ENCODE results near the gene CREG1.

CREG1 gene

GRCh38 chr1:167512046-167512654, 41.4 kb downstream of the CREG1 start:
- Histone ChIP-seq H3K4me1 (ENCODE audit: control insufficient read depth, insufficient read depth, low read length) (no peaks in the 10 kb centered on the region), H3K9me3 (replicated peaks; ENCODE audit: low read length) (no peaks in the 10 kb centered on the region), H3K4me3 (ENCODE audit: low read length) (no peak overlapping the region), H3K27me3 (ENCODE audit: control insufficient read depth, insufficient read depth, low read length) (peaks cover 24% of the 10 kb centered on the region), H3K4me2 (ENCODE audit: low read length) (no peak overlapping the region), H3K36me3 (ENCODE audit: insufficient read depth, low read length) (no peaks in the 10 kb centered on the region), H3K9ac (ENCODE audit: low read depth, low read length) (no peak overlapping the region)

- H3K4me3 ChIP-seq (ENCODE audit: low read length): no peak overlapping the region
- H3K36me3 ChIP-seq (ENCODE audit: insufficient read depth, low read length): no peaks in the 10 kb centered on the region
- H3K4me1 ChIP-seq (ENCODE audit: control insufficient read depth, insufficient read depth, low read length): no peaks in the 10 kb centered on the region
- peaks cover 24% of the 10 kb centered on the region for H3K27me3 ChIP-seq (ENCODE audit: control insufficient read depth, insufficient read depth, low read length)
- H3K9ac ChIP-seq (ENCODE audit: low read depth, low read length): no peak overlapping the region
- no peak overlapping the region for H3K4me2 ChIP-seq (ENCODE audit: low read length)
- H3K9me3 ChIP-seq (replicated peaks; ENCODE audit: low read length): no peaks in the 10 kb centered on the region
Observed at GRCh38 chr1:167511374-167511986, 42.1 kb downstream of the CREG1 start.

- Histone ChIP-seq H3K4me3 (ENCODE audit: low read length) (no peak overlapping the region), H3K9ac (ENCODE audit: low read depth, low read length) (no peak overlapping the region), H3K9me3 (replicated peaks; ENCODE audit: low read length) (no peaks in the 10 kb centered on the region), H3K27me3 (ENCODE audit: control insufficient read depth, insufficient read depth, low read length) (peaks cover 24% of the 10 kb centered on the region), H3K36me3 (ENCODE audit: insufficient read depth, low read length) (no peaks in the 10 kb centered on the region), H3K4me2 (ENCODE audit: low read length) (no peak overlapping the region), H3K4me1 (ENCODE audit: control insufficient read depth, insufficient read depth, low read length) (no peaks in the 10 kb centered on the region)
Observed at GRCh38 chr1:167510881-167511280, 42.7 kb downstream of the CREG1 start.

- Histone ChIP-seq H3K4me1 (ENCODE audit: control insufficient read depth, insufficient read depth, low read length) (no peaks in the 10 kb centered on the region), H3K36me3 (ENCODE audit: insufficient read depth, low read length) (no peaks in the 10 kb centered on the region), H3K9ac (ENCODE audit: low read depth, low read length) (no peak overlapping the region), H3K9me3 (replicated peaks; ENCODE audit: low read length) (no peaks in the 10 kb centered on the region), H3K4me3 (ENCODE audit: low read length) (no peak overlapping the region), H3K4me2 (ENCODE audit: low read length) (no peak overlapping the region), H3K27me3 (ENCODE audit: control insufficient read depth, insufficient read depth, low read length) (peaks cover 24% of the 10 kb centered on the region)
Observed at GRCh38 chr1:167510244-167510643, 43.3 kb downstream of the CREG1 start.

GRCh38 chr1:167509587-167509986, 44.0 kb downstream of the CREG1 start:
- no peak overlapping the region for H3K9ac ChIP-seq (ENCODE audit: low read depth, low read length)
- peaks cover 24% of the 10 kb centered on the region for H3K27me3 ChIP-seq (ENCODE audit: control insufficient read depth, insufficient read depth, low read length)
- H3K9me3 ChIP-seq (replicated peaks; ENCODE audit: low read length): no peaks in the 10 kb centered on the region
- no peak overlapping the region for H3K4me2 ChIP-seq (ENCODE audit: low read length)
- H3K4me1 ChIP-seq (ENCODE audit: control insufficient read depth, insufficient read depth, low read length): no peaks in the 10 kb centered on the region
- H3K4me3 ChIP-seq (ENCODE audit: low read length): no peak overlapping the region
- no peaks in the 10 kb centered on the region for H3K36me3 ChIP-seq (ENCODE audit: insufficient read depth, low read length)

- Histone ChIP-seq H3K4me3 (ENCODE audit: low read length) (no peak overlapping the region), H3K9ac (ENCODE audit: low read depth, low read length) (no peak overlapping the region), H3K27me3 (ENCODE audit: control insufficient read depth, insufficient read depth, low read length) (peaks cover 31% of the 10 kb centered on the region), H3K4me1 (ENCODE audit: control insufficient read depth, insufficient read depth, low read length) (no peaks in the 10 kb centered on the region), H3K9me3 (replicated peaks; ENCODE audit: low read length) (no peaks in the 10 kb centered on the region), H3K36me3 (ENCODE audit: insufficient read depth, low read length) (no peaks in the 10 kb centered on the region), H3K4me2 (ENCODE audit: low read length) (no peak overlapping the region)
Observed at GRCh38 chr1:167507719-167508118, 45.8 kb downstream of the CREG1 start.

GRCh38 chr1:167504467-167504827, 49.1 kb downstream of the CREG1 start:
- no peak overlapping the region for H3K4me3 ChIP-seq (ENCODE audit: low read length)
- no peak overlapping the region for H3K9ac ChIP-seq (ENCODE audit: low read depth, low read length)
- no peaks in the 10 kb centered on the region for H3K36me3 ChIP-seq (ENCODE audit: insufficient read depth, low read length)
- H3K4me1 ChIP-seq (ENCODE audit: control insufficient read depth, insufficient read depth, low read length): no peaks in the 10 kb centered on the region
- no peaks in the 10 kb centered on the region for H3K9me3 ChIP-seq (replicated peaks; ENCODE audit: low read length)
- H3K4me2 ChIP-seq (ENCODE audit: low read length): no peak overlapping the region
- H3K27me3 ChIP-seq (ENCODE audit: control insufficient read depth, insufficient read depth, low read length): peaks cover 35% of the 10 kb centered on the region

- Histone ChIP-seq H3K36me3 (ENCODE audit: insufficient read depth, low read length) (no peaks in the 10 kb centered on the region), H3K4me1 (ENCODE audit: control insufficient read depth, insufficient read depth, low read length) (no peaks in the 10 kb centered on the region), H3K9me3 (replicated peaks; ENCODE audit: low read length) (no peaks in the 10 kb centered on the region), H3K9ac (ENCODE audit: low read depth, low read length) (no peak overlapping the region), H3K4me2 (ENCODE audit: low read length) (no peak overlapping the region), H3K4me3 (ENCODE audit: low read length) (no peak overlapping the region), H3K27me3 (ENCODE audit: control insufficient read depth, insufficient read depth, low read length) (peaks cover 38% of the 10 kb centered on the region)
Observed at GRCh38 chr1:167503626-167504466, 49.7 kb downstream of the CREG1 start.

GRCh38 chr1:167502719-167503462, 50.7 kb downstream of the CREG1 start:
- Histone ChIP-seq H3K36me3 (ENCODE audit: insufficient read depth, low read length) (no peaks in the 10 kb centered on the region), H3K4me1 (ENCODE audit: control insufficient read depth, insufficient read depth, low read length) (no peaks in the 10 kb centered on the region), H3K4me3 (ENCODE audit: low read length) (no peak overlapping the region), H3K4me2 (ENCODE audit: low read length) (no peak overlapping the region), H3K27me3 (ENCODE audit: control insufficient read depth, insufficient read depth, low read length) (peaks cover 44% of the 10 kb centered on the region), H3K9ac (ENCODE audit: low read depth, low read length) (no peak overlapping the region), H3K9me3 (replicated peaks; ENCODE audit: low read length) (no peaks in the 10 kb centered on the region)

- peaks cover 51% of the 10 kb centered on the region for H3K27me3 ChIP-seq (ENCODE audit: control insufficient read depth, insufficient read depth, low read length)
- no peaks in the 10 kb centered on the region for H3K4me1 ChIP-seq (ENCODE audit: control insufficient read depth, insufficient read depth, low read length)
Observed at GRCh38 chr1:167502192-167502551, 51.4 kb downstream of the CREG1 start.

GRCh38 chr1:167501515-167502191, 51.9 kb downstream of the CREG1 start:
- Histone ChIP-seq H3K27me3 (ENCODE audit: control insufficient read depth, insufficient read depth, low read length) (peaks cover 54% of the 10 kb centered on the region), H3K36me3 (ENCODE audit: insufficient read depth, low read length) (no peaks in the 10 kb centered on the region), H3K4me3 (ENCODE audit: low read length) (no peak overlapping the region), H3K4me2 (ENCODE audit: low read length) (no peak overlapping the region), H3K9me3 (replicated peaks; ENCODE audit: low read length) (no peaks in the 10 kb centered on the region), H3K4me1 (ENCODE audit: control insufficient read depth, insufficient read depth, low read length) (no peaks in the 10 kb centered on the region), H3K9ac (ENCODE audit: low read depth, low read length) (no peak overlapping the region)

More at GRCh38 chr1:167502192-167502551, 51.4 kb downstream of the CREG1 start:
- no peak overlapping the region for H3K4me3 ChIP-seq (ENCODE audit: low read length)
- H3K36me3 ChIP-seq (ENCODE audit: insufficient read depth, low read length): no peaks in the 10 kb centered on the region
- no peak overlapping the region for H3K4me2 ChIP-seq (ENCODE audit: low read length)
- no peak overlapping the region for H3K9ac ChIP-seq (ENCODE audit: low read depth, low read length)
- H3K9me3 ChIP-seq (replicated peaks; ENCODE audit: low read length): no peaks in the 10 kb centered on the region

Data from skeletal muscle satellite cell (primary cell).